BE2C (cell line): ENCODE measurements around the gene NHP2.
"Not testable (repeated sequence)": the region's sequence is repeated elsewhere in the genome, so short reads cannot be mapped to it uniquely, and the experiment has no call there.

ENCODE experiments used
- DNase-seq: peaks from one replicate; pipeline ENCODE4 v3.0.0-alpha.2; 2020
- H3K27me3 ChIP-seq: fragments of 250-450 bp; sonication (Bioruptor Pico); 2 replicates; pipeline ENCODE4 v1.5.1; 2020; ENCODE audit warnings: mild to moderate bottlenecking
- H3K36me3 ChIP-seq: fragments of 250-450 bp; sonication (Bioruptor Pico); 2 replicates; pipeline ENCODE4 v1.5.1; 2020; ENCODE audit warnings: mild to moderate bottlenecking
- H3K4me1 ChIP-seq: fragments of 250-450 bp; sonication (Bioruptor Pico); 2 replicates; pipeline ENCODE4 v1.5.1; 2020
- H3K4me3 ChIP-seq: 2 replicates; pipeline ENCODE4 v1.5.1; 2011; ENCODE audit warnings: low read depth, low read length
- H3K9me3 ChIP-seq: fragments of 250-450 bp; sonication (Bioruptor Pico); 2 replicates; pipeline ENCODE4 v1.5.1; 2020
- CTCF ChIP-seq: IDR thresholded peaks from 2 replicates; pipeline ENCODE4 v1.5.1; 2012; ENCODE audit warnings: mild to moderate bottlenecking, low read depth, low read length

The NHP2 gene

GRCh38 chr5:178198706-178199105 lies 45.0 kb upstream of the NHP2 start:
- Histone ChIP-seq H3K36me3 (no peaks in the 10 kb centered on the region), H3K27me3 (no peaks in the 10 kb centered on the region; the same call in 1 of the 2 replicates), H3K4me1 (no peaks in the 10 kb centered on the region), H3K9me3 (no peaks in the 10 kb centered on the region), H3K4me3 (no peak overlapping the region)
- no peak for DNase-seq
- no peak for TF ChIP-seq CTCF

GRCh38 chr5:178198151-178198550 lies 44.5 kb upstream of the NHP2 start:
- not testable (repeated sequence) for H3K4me3 ChIP-seq, DNase-seq, H3K27me3 ChIP-seq, H3K9me3 ChIP-seq, H3K36me3 ChIP-seq, H3K4me1 ChIP-seq

GRCh38 chr5:178196986-178197385 lies 43.3 kb upstream of the NHP2 start:
- Histone ChIP-seq H3K36me3 (no peaks in the 10 kb centered on the region), H3K27me3 (no peaks in the 10 kb centered on the region; the same call in 1 of the 2 replicates), H3K9me3 (no peaks in the 10 kb centered on the region), H3K4me1 (no peaks in the 10 kb centered on the region), H3K4me3 (no peak overlapping the region)
- TF ChIP-seq CTCF, result peak; percentile 54
- no peak for DNase-seq

- no peak for TF ChIP-seq CTCF
- DNase-seq, result no peak
- no peaks in the 10 kb centered on the region for H3K4me1 ChIP-seq
- no peak overlapping the region for H3K4me3 ChIP-seq
- H3K36me3 ChIP-seq, result no peaks in the 10 kb centered on the region
- no peaks in the 10 kb centered on the region; the same call in 1 of the 2 replicates for H3K27me3 ChIP-seq
- H3K9me3 ChIP-seq, result no peaks in the 10 kb centered on the region
These were observed 42.7 kb upstream of the NHP2 start for GRCh38 chr5:178196281-178196812.

- no peaks in the 10 kb centered on the region for H3K36me3 ChIP-seq
- no peaks in the 10 kb centered on the region for H3K9me3 ChIP-seq
- no peaks in the 10 kb centered on the region for H3K4me1 ChIP-seq
- DNase-seq, result no peak
- H3K27me3 ChIP-seq, result no peaks in the 10 kb centered on the region; the same call in 1 of the 2 replicates
- no peak for TF ChIP-seq CTCF
- no peak overlapping the region for H3K4me3 ChIP-seq
These were observed 40.3 kb upstream of the NHP2 start for GRCh38 chr5:178194026-178194425.

GRCh38 chr5:178193251-178193809 lies 39.6 kb upstream of the NHP2 start:
- H3K4me1 ChIP-seq, result no peaks in the 10 kb centered on the region
- no peak for TF ChIP-seq CTCF
- no peaks in the 10 kb centered on the region; the same call in 1 of the 2 replicates for H3K27me3 ChIP-seq
- H3K36me3 ChIP-seq, result no peaks in the 10 kb centered on the region
- DNase-seq, result no peak
- no peaks in the 10 kb centered on the region for H3K9me3 ChIP-seq
- no peak overlapping the region for H3K4me3 ChIP-seq
